NCI-H1694 treated with DMSO at 0.1 percent for 48 hours (cell line): ENCODE results near the gene KIF16B.

Experiments used
- DNase-seq: peaks from one replicate; lab custom pipeline; 2025; lab: John Stamatoyannopoulos, UW

Gene KIF16B

GRCh38 chr20:16437387-16437996 is 135.8 kb downstream of the KIF16B start:
- no peak for DNase-seq

GRCh38 chr20:16434062-16434664 is 139.1 kb downstream of the KIF16B start:
- DNase-seq, result peak; percentile 13

- no peak for DNase-seq
Observed at GRCh38 chr20:16433293-16433580, 140.0 kb downstream of the KIF16B start.

- DNase-seq, result no peak
Observed at GRCh38 chr20:16432466-16433292, 140.6 kb downstream of the KIF16B start.

GRCh38 chr20:16428112-16428511 is 145.1 kb downstream of the KIF16B start:
- no peak for DNase-seq

GRCh38 chr20:16427571-16427970 is 145.7 kb downstream of the KIF16B start:
- no peak for DNase-seq

- DNase-seq, result no peak
Observed at GRCh38 chr20:16424780-16425179, 148.5 kb downstream of the KIF16B start.

GRCh38 chr20:16423311-16424212 is 149.7 kb downstream of the KIF16B start:
- no peak for DNase-seq

GRCh38 chr20:16419138-16419715 is 154.0 kb downstream of the KIF16B start:
- no peak for DNase-seq

GRCh38 chr20:16418616-16419015 is 154.6 kb downstream of the KIF16B start:
- no peak for DNase-seq

GRCh38 chr20:16417001-16417400 is 156.2 kb downstream of the KIF16B start:
- DNase-seq, result no peak

GRCh38 chr20:16415071-16416053 is 157.9 kb downstream of the KIF16B start:
- no peak for DNase-seq

- no peak for DNase-seq
Observed at GRCh38 chr20:16412906-16413305, 160.3 kb downstream of the KIF16B start.

GRCh38 chr20:16411361-16411760 is 161.9 kb downstream of the KIF16B start:
- no peak for DNase-seq

- no peak for DNase-seq
Observed at GRCh38 chr20:16410626-16411025, 162.6 kb downstream of the KIF16B start.

- DNase-seq, result no peak
Observed at GRCh38 chr20:16408981-16409380, 164.3 kb downstream of the KIF16B start.

GRCh38 chr20:16407251-16408067 is 165.8 kb downstream of the KIF16B start:
- no peak for DNase-seq

GRCh38 chr20:16405254-16405653 is 168.0 kb downstream of the KIF16B start:
- no peak for DNase-seq

- DNase-seq, result no peak
Observed at GRCh38 chr20:16404640-16405039, 168.6 kb downstream of the KIF16B start.

- no peak for DNase-seq
Observed at GRCh38 chr20:16404171-16404570, 169.1 kb downstream of the KIF16B start.
